ENCODE measurements around the gene KCNB1. TPM values are rescaled to one million over a fixed set of nuclear protein-coding genes. Genes with fewer than 3 reads are reported as not detected.

KCNB1 gene
- total RNA-seq, 4 donors from 2014 or later = 3.9 to 11.7 (median 6.7) TPM

DNA sequence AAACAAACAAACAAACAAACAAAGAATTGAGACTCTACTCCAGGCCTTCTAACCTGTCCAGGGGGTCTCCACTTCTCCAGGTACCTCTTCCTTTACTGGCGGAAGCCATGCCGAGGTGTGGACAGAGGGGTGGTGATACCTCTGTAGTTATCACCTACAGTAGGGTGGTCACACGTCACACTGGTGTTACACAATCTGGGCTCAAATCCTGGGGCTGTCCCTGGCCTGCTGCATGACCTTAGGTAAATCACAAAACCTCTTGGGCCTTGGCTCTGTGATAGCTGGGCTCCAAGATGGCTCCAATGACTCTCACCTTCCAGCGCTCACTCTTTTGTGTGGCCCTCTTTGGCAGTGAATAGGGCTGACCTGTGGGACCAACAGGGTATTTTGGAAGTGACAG, 127.8 kb downstream of the KCNB1 start:
- Histone ChIP-seq H3K36me3 (no peaks in the 10 kb centered on the region), H3K9me3 (no peaks in the 10 kb centered on the region), H3K4me3 (no peak overlapping the region), H3K27me3 (no peaks in the 10 kb centered on the region), H3K27ac (no peak overlapping the region), H3K4me1 (no peaks in the 10 kb centered on the region)
- no peak for DNase-seq (ENCODE audit: low spot score in 2 of 2)
- WGBS, 2 donors = 91 to 93% methylated on average over 4 of the region's 4 CpGs
- TF ChIP-seq POLR2A (IDR thresholded peaks at IDR 0.05) = no peak
- TF ChIP-seq EP300 (IDR thresholded peaks at IDR 0.05) = no peak
- TF ChIP-seq, protein P1, sequence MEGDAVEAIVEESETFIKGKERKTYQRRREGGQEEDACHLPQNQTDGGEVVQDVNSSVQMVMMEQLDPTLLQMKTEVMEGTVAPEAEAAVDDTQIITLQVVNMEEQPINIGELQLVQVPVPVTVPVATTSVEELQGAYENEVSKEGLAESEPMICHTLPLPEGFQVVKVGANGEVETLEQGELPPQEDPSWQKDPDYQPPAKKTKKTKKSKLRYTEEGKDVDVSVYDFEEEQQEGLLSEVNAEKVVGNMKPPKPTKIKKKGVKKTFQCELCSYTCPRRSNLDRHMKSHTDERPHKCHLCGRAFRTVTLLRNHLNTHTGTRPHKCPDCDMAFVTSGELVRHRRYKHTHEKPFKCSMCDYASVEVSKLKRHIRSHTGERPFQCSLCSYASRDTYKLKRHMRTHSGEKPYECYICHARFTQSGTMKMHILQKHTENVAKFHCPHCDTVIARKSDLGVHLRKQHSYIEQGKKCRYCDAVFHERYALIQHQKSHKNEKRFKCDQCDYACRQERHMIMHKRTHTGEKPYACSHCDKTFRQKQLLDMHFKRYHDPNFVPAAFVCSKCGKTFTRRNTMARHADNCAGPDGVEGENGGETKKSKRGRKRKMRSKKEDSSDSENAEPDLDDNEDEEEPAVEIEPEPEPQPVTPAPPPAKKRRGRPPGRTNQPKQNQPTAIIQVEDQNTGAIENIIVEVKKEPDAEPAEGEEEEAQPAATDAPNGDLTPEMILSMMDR (IDR thresholded peaks at IDR 0.05) = no peak

DNA sequence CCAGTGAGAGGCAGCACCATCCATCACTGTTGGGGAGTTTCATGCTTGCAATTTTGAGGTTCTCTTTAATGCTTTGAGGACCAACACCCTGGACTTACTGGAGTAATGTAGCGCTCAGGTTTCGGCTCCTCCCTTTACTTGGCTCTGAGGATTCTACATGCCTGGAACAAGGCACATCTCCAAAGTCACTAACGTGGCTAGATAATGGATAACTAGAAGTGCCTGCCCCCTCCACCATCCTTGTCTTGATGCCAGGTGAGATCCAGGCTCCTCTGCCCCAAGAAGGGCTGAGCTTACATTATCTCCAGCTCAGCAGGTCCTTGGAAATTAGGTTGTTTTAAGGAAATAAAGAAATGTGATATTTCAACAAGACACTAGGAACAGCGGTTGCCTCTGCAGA, 129.1 kb downstream of the KCNB1 start:
- 82 to 83% methylated on average over 4 of the region's 4 CpGs for WGBS, 2 donors
- Histone ChIP-seq H3K27ac (no peak overlapping the region), H3K9me3 (no peaks in the 10 kb centered on the region), H3K4me3 (no peak overlapping the region), H3K36me3 (no peaks in the 10 kb centered on the region), H3K4me1 (no peaks in the 10 kb centered on the region), H3K27me3 (no peaks in the 10 kb centered on the region)
- TF ChIP-seq POLR2A (IDR thresholded peaks at IDR 0.05) (no peak), EP300 (IDR thresholded peaks at IDR 0.05) (no peak)
- TF ChIP-seq, protein P1 (IDR thresholded peaks at IDR 0.05) = no peak
- no peak for DNase-seq (ENCODE audit: low spot score in 2 of 2)

DNA sequence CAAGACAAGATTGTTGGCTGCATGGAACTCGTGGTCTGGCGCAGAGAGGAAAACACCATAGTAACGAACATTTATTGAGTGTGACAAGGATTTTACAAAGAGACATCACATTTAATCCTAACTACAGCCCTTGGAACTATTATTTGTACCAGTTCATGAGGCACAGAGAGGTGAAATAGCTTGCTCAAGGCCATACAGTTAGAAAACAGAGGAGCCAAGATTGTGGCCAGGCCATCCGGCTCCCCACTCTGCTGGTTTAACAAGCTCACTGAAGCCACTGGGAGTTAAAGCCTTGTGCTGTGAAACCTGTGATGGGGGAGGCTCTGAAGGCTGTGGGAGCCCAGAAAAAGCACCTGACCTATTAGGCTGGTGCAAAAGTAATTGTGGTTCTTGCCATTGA, 129.7 kb downstream of the KCNB1 start:
- WGBS, 2 donors = 60 to 62% methylated on average over 4 of the region's 4 CpGs
- H3K27ac ChIP-seq = no peak overlapping the region
- no peak for DNase-seq (ENCODE audit: low spot score in 2 of 2)

DNA sequence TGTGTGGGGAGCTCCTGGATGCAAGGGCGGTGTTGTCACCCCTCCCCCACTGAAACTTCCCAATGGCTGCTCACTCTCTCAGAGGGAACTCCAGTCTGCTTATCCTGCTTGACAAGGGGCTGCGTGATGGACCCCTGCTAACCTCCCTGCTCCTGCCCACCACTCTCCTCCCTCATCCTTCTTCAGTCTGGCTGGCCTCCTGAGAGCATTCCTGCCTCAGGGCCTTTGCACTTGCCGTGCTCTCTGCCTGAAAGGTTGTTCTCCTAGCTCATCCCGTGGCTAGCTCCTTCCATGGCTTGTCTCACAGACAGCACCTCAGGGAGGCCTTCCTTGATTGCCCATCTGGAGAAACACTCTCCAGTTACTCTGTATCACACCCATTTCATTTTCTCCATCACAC, 130.7 kb downstream of the KCNB1 start:
- Histone ChIP-seq H3K27me3 (no peaks in the 10 kb centered on the region), H3K36me3 (no peaks in the 10 kb centered on the region), H3K27ac (no peak overlapping the region), H3K4me3 (no peak overlapping the region), H3K4me1 (no peaks in the 10 kb centered on the region), H3K9me3 (no peaks in the 10 kb centered on the region)
- no peak for DNase-seq (ENCODE audit: low spot score in 2 of 2)
- TF ChIP-seq, protein P1 (IDR thresholded peaks at IDR 0.05) = no peak
- TF ChIP-seq POLR2A (IDR thresholded peaks at IDR 0.05) (no peak), EP300 (IDR thresholded peaks at IDR 0.05) (no peak)
- WGBS, 2 donors = 77 to 83% methylated on average over 4 of the region's 4 CpGs

More for the DNA sequence above, 129.7 kb downstream of the KCNB1 start:
- TF ChIP-seq, protein P1 (IDR thresholded peaks at IDR 0.05) = no peak
- TF ChIP-seq EP300 (IDR thresholded peaks at IDR 0.05) (no peak), POLR2A (IDR thresholded peaks at IDR 0.05) (no peak)
- no peaks in the 10 kb centered on the region for H3K36me3 ChIP-seq
- H3K4me3 ChIP-seq = no peak overlapping the region
- H3K9me3 ChIP-seq = no peaks in the 10 kb centered on the region
- no peaks in the 10 kb centered on the region for H3K4me1 ChIP-seq
- H3K27me3 ChIP-seq = no peaks in the 10 kb centered on the region

DNA sequence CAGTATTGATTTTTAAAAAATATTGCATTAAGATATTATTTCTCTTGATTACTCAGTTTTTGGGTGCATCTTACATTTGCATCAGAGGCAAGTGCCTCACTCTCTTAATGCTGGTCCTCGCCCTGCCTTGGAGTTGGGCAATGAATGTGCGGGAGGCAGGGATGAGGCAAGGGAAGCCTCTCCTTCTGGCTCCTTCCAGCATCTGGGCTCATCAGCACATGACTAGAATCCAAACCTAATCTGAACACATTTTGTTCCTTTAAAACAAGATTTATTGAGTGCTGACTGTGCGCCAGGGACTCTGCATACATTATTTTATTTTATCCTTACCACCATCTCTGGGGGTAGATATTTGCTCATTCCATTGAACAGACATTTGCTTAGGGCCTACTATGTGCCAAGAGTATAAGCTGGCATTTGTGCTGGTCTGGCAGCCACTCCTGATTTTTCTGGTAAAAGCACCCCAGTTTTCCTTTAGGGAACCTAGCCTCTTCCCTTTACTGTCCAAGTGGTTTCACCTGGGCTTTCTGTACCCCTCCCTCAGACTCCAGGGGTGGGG, 132.7 kb downstream of the KCNB1 start:
- Histone ChIP-seq H3K4me1 (peaks cover 0 to 13% (median 0%) of the 10 kb centered on the region in 4 donors), H3K27ac (peak overlapping the region in 1 of 4 donors; percentile 7), H3K27me3 (no peaks in the 10 kb centered on the region), H3K4me3 (no peak overlapping the region), H3K9me3 (no peaks in the 10 kb centered on the region), H3K36me3 (no peaks in the 10 kb centered on the region)
- TF ChIP-seq, protein P1 (IDR thresholded peaks at IDR 0.05) = no peak
- TF ChIP-seq POLR2A (IDR thresholded peaks at IDR 0.05) = no peak
- TF ChIP-seq EP300 (IDR thresholded peaks at IDR 0.05) = peak in 1 of 2 donors; percentile 55
- WGBS, 2 donors = 81 to 87% methylated on average over 3 of the region's 3 CpGs
- DNase-seq (ENCODE audit: low spot score in 2 of 2) = peak in 1 of 2 donors; percentile 51

All from tibial nerve (tissue), 4 donors.